GM19238 (cell line): ENCODE data around the gene FKBP1A.

Experiments used
- DNase-seq: peaks from one replicate; pipeline ENCODE4 v3.0.0; 2011; ENCODE audit warnings: low spot score; ENCODE audit not compliant: insufficient read length

The FKBP1A gene

DNA sequence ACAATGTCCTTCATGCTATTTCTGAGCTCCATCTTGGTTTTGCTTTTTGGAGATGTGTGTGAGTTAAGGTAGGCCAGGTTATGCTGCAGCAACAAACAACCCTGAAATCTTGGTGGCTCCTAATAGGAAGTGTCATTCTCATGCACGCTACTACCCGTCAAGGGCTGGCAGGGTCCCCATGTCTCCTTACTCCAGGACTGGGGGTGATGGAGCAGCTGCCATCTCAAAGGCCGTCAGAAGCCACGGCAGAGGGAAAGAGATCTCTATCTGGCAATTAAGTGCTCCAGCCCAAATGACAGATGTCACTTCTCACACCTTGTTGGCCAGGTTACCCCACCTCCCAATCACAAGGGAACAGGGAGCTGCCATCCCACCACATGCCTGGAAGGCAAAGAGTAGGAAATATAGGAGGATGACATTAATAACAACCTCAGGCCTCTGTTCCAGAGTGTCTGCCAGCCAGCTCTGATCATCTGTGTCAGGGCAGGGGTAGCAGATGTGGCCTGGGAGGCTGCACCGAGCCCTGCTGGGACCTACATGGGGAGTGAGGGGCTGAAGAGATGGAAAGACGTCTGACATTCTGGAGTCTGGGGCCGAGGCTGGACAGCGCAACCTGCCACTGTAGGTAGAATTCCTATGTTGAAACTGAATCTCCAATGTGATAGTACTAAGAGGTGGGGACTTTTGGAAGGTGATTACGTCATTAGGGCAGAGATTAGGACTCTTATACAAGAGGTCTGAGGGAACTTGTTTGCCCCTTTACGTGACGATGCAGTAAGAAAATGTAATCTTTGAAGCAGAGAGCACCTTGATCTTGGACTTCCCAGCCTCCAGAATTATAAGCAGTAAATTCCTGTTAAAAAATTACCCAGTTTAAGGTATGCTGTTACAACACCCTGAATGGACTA lies 59.1 kb downstream of the FKBP1A start:
- DNase-seq = no peak

- DNase-seq = no peak
Observed at GRCh38 chr20:1332749-1333300, 60.0 kb downstream of the FKBP1A start.

- DNase-seq = no peak
Observed at GRCh38 chr20:1331801-1332453, 60.9 kb downstream of the FKBP1A start.

DNA sequence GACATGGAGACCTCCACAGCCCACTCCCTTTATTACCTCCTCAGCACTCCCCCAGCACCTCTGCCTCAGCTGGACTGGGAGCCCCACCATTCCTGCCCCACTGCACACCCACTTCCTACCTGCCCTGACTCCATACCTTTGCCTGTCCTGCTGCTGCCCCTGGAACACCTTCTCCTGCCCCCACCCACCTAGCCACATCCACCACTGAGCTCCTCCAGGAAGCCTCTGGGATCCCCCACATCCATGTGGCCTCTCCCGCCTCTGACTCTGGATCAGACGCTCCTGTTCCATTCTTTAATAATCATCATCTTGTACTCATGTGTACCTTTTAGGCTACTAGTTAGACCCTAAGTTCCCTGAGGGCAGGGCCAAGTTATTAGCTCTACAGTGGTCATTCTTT lies 61.8 kb downstream of the FKBP1A start:
- DNase-seq = no peak

GRCh38 chr20:1330075-1330830 lies 62.6 kb downstream of the FKBP1A start:
- DNase-seq = no peak

GRCh38 chr20:1328680-1329330 lies 64.0 kb downstream of the FKBP1A start, which contains the start of gene SDCBP2:
TSS of gene SDCBP2 (minus strand) at chr20:1329139. CDS start at chr20:1320416, 8,723 bp downstream.
- DNase-seq = no peak

- DNase-seq = no peak
Observed at GRCh38 chr20:1327827-1328679, 64.8 kb downstream of the FKBP1A start.

GRCh38 chr20:1327241-1327653 lies 65.6 kb downstream of the FKBP1A start:
- no peak for DNase-seq

DNA sequence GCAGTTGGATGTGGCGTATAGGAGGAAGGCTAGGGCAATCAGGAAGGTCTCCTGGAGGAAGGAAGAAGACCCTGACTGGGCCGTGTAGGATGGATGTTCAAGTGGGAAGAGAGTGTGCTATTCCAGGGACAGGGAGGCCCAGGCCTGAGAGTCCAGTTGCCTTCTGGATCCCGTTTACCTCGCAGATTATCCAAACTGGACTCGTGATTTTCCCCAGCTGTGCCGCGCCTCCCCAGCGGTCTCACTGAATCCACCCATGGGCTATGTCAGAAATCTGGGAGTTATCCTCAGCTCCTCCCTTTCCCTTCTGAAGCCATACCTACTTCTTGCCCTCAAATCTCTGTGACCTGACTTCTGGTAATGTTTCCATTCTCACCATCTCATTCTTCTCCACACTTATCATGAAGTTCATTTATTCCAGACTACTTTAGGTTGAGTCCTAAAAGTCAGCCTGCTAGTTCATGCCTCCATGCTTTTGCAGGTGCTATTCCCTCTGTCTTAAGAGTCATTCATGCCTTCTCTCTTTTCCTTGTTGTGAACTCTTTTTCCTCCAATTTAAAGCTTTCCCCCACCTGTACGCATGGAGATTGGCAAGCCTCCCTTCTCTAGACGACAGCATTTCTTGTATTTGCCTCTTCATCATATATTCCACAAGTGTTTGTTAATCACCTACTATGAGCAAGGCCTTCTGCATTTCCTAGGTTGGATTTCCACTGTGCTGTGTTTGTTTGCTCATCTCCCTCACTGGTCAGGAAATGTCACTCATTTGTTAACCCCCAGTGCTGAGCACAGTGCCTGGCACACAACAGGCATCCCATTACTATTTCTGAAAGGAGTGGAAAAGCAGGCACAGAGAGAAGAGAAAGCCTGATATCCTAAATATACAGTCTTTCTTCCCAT lies 66.6 kb downstream of the FKBP1A start:
- no peak for DNase-seq

DNA sequence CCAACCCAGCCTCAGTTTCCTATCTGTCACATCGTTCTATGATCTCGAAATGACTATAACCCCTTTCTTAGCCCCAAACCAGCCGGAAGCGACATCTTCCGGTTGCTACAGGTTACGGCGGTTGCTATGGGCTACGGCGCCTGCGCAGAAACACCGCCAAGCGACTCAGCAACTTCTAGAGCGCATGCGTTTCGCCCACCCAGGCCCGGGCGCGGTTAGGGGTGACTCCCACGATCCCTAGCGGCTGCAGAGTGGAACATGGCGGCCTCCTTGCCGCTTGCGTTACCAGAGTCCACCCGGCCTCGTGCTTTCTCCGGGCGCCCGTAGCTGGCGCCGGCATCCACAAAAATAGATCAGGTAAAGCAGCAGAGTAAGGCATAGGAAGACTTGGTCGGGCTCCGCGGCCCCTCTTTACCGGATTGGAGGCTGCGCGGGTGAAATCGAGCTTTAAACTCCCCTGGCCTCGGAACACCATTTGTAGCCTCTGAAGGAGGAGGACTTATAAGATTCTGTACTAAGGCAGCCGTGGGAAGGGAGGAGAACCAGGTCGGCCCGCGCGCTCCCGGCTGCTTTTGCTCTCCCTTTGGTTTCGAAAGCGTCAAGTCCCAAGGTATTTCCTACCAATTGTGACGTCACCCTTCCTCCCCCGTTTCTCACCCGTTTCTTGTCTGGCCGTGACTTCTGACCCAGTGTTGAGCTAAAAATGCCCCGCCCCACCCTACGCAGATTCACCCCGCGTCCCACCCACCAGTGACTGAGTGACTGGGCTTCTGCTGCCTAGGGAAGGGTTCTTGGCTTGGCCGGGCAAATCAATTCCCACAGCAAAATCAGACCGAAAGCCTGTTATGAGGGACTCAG lies 67.5 kb downstream of the FKBP1A start:
- peak; percentile 98 for DNase-seq

GRCh38 chr20:1324598-1325172 lies 68.2 kb downstream of the FKBP1A start:
- DNase-seq = no peak

- no peak for DNase-seq
Observed at GRCh38 chr20:1323830-1324597, 68.8 kb downstream of the FKBP1A start.

GRCh38 chr20:1323256-1323655 lies 69.6 kb downstream of the FKBP1A start:
- DNase-seq = no peak

DNA sequence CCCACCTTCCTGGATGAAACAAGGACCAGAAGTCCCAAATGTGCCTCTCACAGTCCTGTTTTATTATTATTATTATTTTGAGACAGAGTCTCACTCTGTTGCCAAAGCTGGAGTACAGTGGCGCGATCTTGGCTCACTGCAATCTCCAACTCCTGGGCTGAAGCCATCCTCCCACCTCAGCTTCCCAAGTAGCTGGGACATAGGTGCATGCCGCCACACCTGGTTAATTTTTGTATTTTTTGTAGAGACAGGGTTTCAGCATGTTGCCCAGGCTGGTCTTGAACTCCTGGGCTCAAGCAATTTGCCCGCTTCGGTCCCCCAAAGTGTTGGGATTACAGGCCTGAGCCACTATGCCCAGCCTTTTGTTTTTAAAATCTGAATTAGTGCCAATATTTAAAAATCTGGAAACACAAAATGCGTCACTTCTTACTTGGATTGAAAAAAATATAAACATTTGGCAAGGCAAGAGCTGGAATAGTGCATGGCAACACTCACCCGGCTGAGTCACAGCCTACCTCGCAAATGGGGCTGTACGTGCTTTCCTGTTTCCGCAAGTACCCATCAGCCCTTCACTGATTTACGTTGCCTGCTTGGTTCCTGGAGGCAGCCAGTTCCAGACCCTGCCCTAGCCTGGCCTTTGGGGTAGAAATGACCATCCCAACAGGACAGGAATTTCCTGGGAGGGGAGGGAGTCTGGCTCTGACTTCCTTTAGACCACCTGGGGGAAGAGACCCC lies 70.2 kb downstream of the FKBP1A start:
- DNase-seq = no peak

GRCh38 chr20:1321654-1321939 lies 71.3 kb downstream of the FKBP1A start:
- no peak for DNase-seq

DNA sequence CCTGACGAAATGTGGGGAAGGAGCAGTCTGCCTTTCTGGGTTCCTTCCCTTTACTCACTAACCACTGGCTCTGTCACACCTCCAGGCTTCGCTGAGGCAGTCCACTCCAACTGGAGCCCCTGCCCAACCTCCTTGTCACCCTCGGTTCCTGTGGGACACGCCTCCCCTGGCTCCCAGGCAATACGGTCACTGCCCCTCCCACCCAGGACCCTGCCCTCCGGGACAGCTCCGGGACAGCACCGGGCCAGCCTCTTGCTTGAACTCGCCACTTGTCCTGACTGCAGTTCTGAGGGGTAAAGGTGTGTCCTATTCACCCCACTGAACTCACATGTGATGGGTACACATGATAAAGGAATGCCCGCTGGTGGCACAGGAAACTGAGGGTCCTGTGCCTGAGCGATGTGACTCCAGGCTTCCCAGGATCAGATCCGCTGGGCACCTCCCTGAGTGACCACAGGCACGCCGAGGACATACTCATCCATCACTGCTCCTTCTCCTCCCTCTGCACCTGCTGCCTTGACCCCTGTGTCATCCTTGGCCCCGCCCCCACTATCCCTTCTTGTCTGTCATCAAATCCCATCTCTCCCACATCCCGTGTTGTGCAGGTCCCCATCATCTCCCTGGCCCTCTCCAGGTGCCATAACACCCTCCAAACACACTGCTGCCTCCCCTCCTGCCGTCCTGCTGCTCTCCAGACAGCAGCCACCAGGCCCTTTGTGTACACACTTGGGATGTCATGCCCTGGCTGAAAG lies 71.8 kb downstream of the FKBP1A start:
- no peak for DNase-seq
